Endodermal cell (in vitro differentiated cells): ENCODE data around the gene LHPP. TPM values are rescaled to one million over a fixed set of nuclear protein-coding genes. Genes with fewer than 3 reads are reported as not detected.

Experiments used
- DNase-seq: peaks from one replicate; pipeline ENCODE4 v3.0.0-alpha.2; 2017
- H3K27ac ChIP-seq: 2 replicates; pipeline ENCODE4 v1.5.1; 2013; ENCODE audit warnings: mild to moderate bottlenecking, low read depth, low read length, moderate library complexity
- H3K27me3 ChIP-seq: 2 replicates; pipeline ENCODE4 v1.6.1; 2013; ENCODE audit warnings: mild to moderate bottlenecking, low read length, moderate library complexity; ENCODE audit not compliant: insufficient read depth, control insufficient read depth, poor library complexity, severe bottlenecking
- H3K36me3 ChIP-seq: 2 replicates; pipeline ENCODE4 v1.7.0; 2013; ENCODE audit warnings: mild to moderate bottlenecking, low read length, moderate library complexity; ENCODE audit not compliant: control insufficient read depth, insufficient read depth
- H3K4me1 ChIP-seq: one replicate; pipeline ENCODE4 v1.7.0; 2013; ENCODE audit warnings: low read length; ENCODE audit not compliant: control insufficient read depth, insufficient read depth
- H3K4me3 ChIP-seq: 2 replicates; pipeline ENCODE4 v1.5.1; 2013; ENCODE audit warnings: mild to moderate bottlenecking, low read length, moderate library complexity
- H3K9ac ChIP-seq: 2 replicates; pipeline ENCODE4 v1.6.1; 2013; ENCODE audit warnings: mild to moderate bottlenecking, low read length, moderate library complexity; ENCODE audit not compliant: poor library complexity, severe bottlenecking; ENCODE audit errors: extremely low read depth
- H3K9me3 ChIP-seq: 2 replicates; pipeline ENCODE4 v1.6.1; 2013; ENCODE audit warnings: mild to moderate bottlenecking, low read length, moderate library complexity; ENCODE audit not compliant: control insufficient read depth
- H3K27ac Mint-ChIP-seq: 2 replicates; pipeline ENCODE4 v1.8.0; 2020; ENCODE audit warnings: mixed read lengths
- H3K27me3 Mint-ChIP-seq: 2 replicates; pipeline ENCODE4 v1.8.0; 2021; ENCODE audit warnings: mild to moderate bottlenecking, mixed read lengths; ENCODE audit not compliant: insufficient read depth
- H3K36me3 Mint-ChIP-seq: 2 replicates; pipeline ENCODE4 v1.8.0; 2020; ENCODE audit warnings: low read depth, mixed read lengths
- H3K4me1 Mint-ChIP-seq: 2 replicates; pipeline ENCODE4 v1.8.0; 2020; ENCODE audit warnings: mixed read lengths
- H3K4me3 Mint-ChIP-seq: 2 replicates; pipeline ENCODE4 v1.8.0; 2020; ENCODE audit warnings: mild to moderate bottlenecking, moderate library complexity, mixed read lengths
- H3K9me3 Mint-ChIP-seq: 2 replicates; pipeline ENCODE4 v1.8.0; 2020; ENCODE audit warnings: mild to moderate bottlenecking, mixed read lengths
- WGBS, 2 experiments: methylation state at CpG; one replicate each; pipeline versions ENCODE4 v1.1.5 to v1.1.7; 2013; ENCODE audit warnings: missing lambda C conversion rate in 2 of 2, mixed read lengths in 1 of 2; ENCODE audit not compliant: insufficient coverage in 1 of 2, insufficient read length in 1 of 2; 5-methylcytosine and 5-hydroxymethylcytosine counted together
- total RNA-seq, 2 donors: library from RNA; stranded (reverse); fragmentation: NEBNext Ultra II Directional in 1 of 2; extraction: Animal tissue kit (Norgen Biotek cat#: 25700) in 1 of 2; gene quantifications; 2 replicates in 1 of 2; 3 replicates in 1 of 2; pipeline ENCODE4 v1.2.1, GENCODE V29; 2021
- TF ChIP-seq, protein P1 (sequence below): fragments of 200-600 bp; sonication (generic); conservative IDR thresholded peaks from 2 replicates; pipeline ENCODE4 v1.5.0; 2021; ENCODE audit warnings: antibody characterized with exemption, mild to moderate bottlenecking

LHPP gene
- total RNA-seq, 2 donors from 2014 or later: 23.3 to 24.8 TPM

DNA sequence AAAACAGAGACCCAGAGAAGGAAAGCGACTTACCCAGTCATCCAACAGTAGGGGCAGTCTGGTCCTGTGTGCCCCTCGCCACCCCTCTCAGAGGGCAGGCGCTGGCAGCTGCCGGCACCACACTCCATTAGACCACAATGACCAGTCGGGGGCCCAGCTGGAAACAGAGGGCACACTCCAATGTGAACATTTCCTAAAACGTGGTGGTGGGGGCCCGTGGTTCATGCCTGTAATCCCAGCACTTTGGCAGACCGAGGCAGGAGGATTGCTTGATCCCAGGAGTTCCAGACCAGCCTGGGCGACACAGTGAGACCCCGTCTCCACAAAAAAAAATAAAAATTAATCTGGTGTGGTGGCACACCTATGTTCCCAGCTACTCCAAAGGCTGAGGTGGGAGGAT, 42.0 kb upstream of the LHPP start:
- TF ChIP-seq, protein P1, sequence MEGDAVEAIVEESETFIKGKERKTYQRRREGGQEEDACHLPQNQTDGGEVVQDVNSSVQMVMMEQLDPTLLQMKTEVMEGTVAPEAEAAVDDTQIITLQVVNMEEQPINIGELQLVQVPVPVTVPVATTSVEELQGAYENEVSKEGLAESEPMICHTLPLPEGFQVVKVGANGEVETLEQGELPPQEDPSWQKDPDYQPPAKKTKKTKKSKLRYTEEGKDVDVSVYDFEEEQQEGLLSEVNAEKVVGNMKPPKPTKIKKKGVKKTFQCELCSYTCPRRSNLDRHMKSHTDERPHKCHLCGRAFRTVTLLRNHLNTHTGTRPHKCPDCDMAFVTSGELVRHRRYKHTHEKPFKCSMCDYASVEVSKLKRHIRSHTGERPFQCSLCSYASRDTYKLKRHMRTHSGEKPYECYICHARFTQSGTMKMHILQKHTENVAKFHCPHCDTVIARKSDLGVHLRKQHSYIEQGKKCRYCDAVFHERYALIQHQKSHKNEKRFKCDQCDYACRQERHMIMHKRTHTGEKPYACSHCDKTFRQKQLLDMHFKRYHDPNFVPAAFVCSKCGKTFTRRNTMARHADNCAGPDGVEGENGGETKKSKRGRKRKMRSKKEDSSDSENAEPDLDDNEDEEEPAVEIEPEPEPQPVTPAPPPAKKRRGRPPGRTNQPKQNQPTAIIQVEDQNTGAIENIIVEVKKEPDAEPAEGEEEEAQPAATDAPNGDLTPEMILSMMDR: no peak
- Mint-ChIP-seq H3K36me3 (no peaks in the 10 kb centered on the region), H3K27me3 (peaks cover 27% of the 10 kb centered on the region), H3K4me3 (peak overlapping the region; percentile 79), H3K27ac (no peak overlapping the region), H3K4me1 (peaks cover 18% of the 10 kb centered on the region), H3K9me3 (no peaks in the 10 kb centered on the region)
- Histone ChIP-seq H3K9me3 (no peaks in the 10 kb centered on the region), H3K4me3 (no peak overlapping the region), H3K9ac (no peak overlapping the region), H3K36me3 (peaks cover 1% of the 10 kb centered on the region), H3K4me1 (no peaks in the 10 kb centered on the region), H3K27me3 (peaks cover 7% of the 10 kb centered on the region), H3K27ac (no peak overlapping the region)
- WGBS, 2 experiments: 90 to 92% methylated on average over 4 to 10 of the region's 10 CpGs
- no peak for DNase-seq

DNA sequence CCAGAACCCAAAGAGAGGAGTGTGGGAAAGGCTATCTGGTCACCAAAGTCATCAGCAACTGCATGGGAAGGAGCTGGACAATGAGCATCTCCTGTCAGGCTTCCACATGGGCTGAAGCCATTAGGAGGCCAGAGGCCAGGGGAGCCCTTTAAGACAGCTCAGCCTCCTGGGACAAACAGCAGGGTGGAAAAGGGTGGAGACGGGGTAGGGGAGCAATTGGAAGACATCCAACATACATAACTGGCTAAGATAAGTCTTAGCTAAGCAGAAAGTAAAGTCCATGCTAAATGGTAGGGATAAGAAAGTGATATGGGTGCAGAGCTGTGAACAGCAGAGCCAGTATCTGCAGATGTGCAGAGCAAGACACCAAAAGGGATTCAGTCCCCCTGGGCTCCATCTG, 41.4 kb upstream of the LHPP start:
- no peak overlapping the region for H3K9ac ChIP-seq
- H3K4me1 ChIP-seq: no peaks in the 10 kb centered on the region
- Mint-ChIP-seq H3K4me1 (peaks cover 18% of the 10 kb centered on the region), H3K27me3 (peaks cover 27% of the 10 kb centered on the region), H3K36me3 (no peaks in the 10 kb centered on the region), H3K27ac (no peak overlapping the region), H3K9me3 (no peaks in the 10 kb centered on the region), H3K4me3 (no peak overlapping the region)
- WGBS, 2 experiments: 100% methylated on average over 1 of the region's 1 CpG; no CpG with 5 or more reads in 1 of the 2 experiments
- TF ChIP-seq, protein P1: no peak
- H3K27ac ChIP-seq: no peak overlapping the region
- DNase-seq: no peak
- peaks cover 7% of the 10 kb centered on the region for H3K27me3 ChIP-seq
- no peaks in the 10 kb centered on the region for H3K36me3 ChIP-seq
- H3K9me3 ChIP-seq: no peaks in the 10 kb centered on the region
- H3K4me3 ChIP-seq: no peak overlapping the region

DNA sequence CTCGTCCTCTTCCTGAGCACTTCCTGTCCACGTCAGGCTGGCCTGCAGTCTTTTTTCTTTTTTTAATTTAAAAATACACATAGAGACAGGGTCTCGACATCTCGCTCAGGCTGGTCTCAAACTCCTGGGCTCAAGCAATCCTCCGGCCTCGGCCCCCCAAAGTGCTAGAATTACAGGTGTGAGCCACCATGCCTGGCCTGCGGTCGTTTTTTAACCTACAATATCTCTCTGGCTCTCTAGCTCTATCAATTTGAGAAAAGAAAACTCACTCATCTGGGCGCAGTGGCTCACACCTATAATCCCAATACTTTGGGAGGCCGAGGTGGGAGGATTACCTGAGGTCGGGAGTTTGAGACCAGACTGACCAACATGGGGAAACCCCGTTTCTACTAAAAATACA, 38.9 kb upstream of the LHPP start:
- no peaks in the 10 kb centered on the region for H3K36me3 Mint-ChIP-seq

More for the DNA sequence above, 38.9 kb upstream of the LHPP start:
- Histone ChIP-seq H3K4me3 (no peak overlapping the region), H3K9ac (no peak overlapping the region), H3K36me3 (no peaks in the 10 kb centered on the region), H3K4me1 (no peaks in the 10 kb centered on the region), H3K27me3 (peaks cover 7% of the 10 kb centered on the region), H3K27ac (no peak overlapping the region), H3K9me3 (no peaks in the 10 kb centered on the region)
- WGBS, 2 experiments: 84 to 89% methylated on average over 9 to 12 of the region's 12 CpGs
- H3K27ac Mint-ChIP-seq: no peak overlapping the region
- no peaks in the 10 kb centered on the region for H3K9me3 Mint-ChIP-seq
- peaks cover 27% of the 10 kb centered on the region for H3K27me3 Mint-ChIP-seq
- peaks cover 2% of the 10 kb centered on the region for H3K4me1 Mint-ChIP-seq
- DNase-seq: no peak
- H3K4me3 Mint-ChIP-seq: no peak overlapping the region
- TF ChIP-seq, protein P1: no peak
